Measurements from ENCODE around the gene C14orf93. TPM values are rescaled to one million over a fixed set of nuclear protein-coding genes. Genes with fewer than 3 reads are reported as not detected.

C14orf93 gene
- polyA plus RNA-seq, 3 donors = 2.5 to 17.6 (median 3.7) TPM

- H3K27me3 ChIP-seq (ENCODE audit: control insufficient read depth in 2 of 2, insufficient read depth in 2 of 2, low read length in 2 of 2) = no peaks in the 10 kb centered on the region
- H3K9ac ChIP-seq (ENCODE audit: insufficient read depth, low read length, poor library complexity, severe bottlenecking) = no peak overlapping the region
- intact Hi-C loops (cut with micrococcal nuclease) = no loop called here
- no peaks in the 10 kb centered on the region for H3K9me3 Mint-ChIP-seq
- H3K4me3 Mint-ChIP-seq = no peak overlapping the region
- peaks cover 15% of the 10 kb centered on the region for H3K79me2 ChIP-seq (ENCODE audit: insufficient read depth, low read length)
- no peak overlapping the region for H3K27ac Mint-ChIP-seq
- H3K36me3 Mint-ChIP-seq = no peaks in the 10 kb centered on the region
- H3K27ac ChIP-seq (ENCODE audit: low read depth in 1 of 2, low read length in 2 of 2) = no peak overlapping the region
- H3K4me1 ChIP-seq (ENCODE audit: control insufficient read depth in 1 of 2, insufficient read depth in 2 of 2, low read length in 2 of 2) = peaks cover 16 to 18% of the 10 kb centered on the region in 2 donors
- 100% methylated on average over 3 of the region's 6 CpGs for WGBS (ENCODE audit: insufficient coverage)
- peaks cover 20% of the 10 kb centered on the region for H3K4me1 Mint-ChIP-seq
- H3K9me3 ChIP-seq (replicated peaks in 1 of 2; ENCODE audit: control insufficient read depth in 1 of 2, insufficient read depth in 1 of 2, low read length in 2 of 2) = no peaks in the 10 kb centered on the region
- DNase-seq = no peak
- no peak overlapping the region for H2AFZ ChIP-seq (ENCODE audit: insufficient read depth, low read depth, low read length, poor library complexity, severe bottlenecking)
- peaks cover 0 to 2% (median 2%) of the 10 kb centered on the region in 3 donors for H3K27me3 Mint-ChIP-seq (ENCODE audit: low read depth in 3 of 3)
- no peaks in the 10 kb centered on the region for H4K20me1 ChIP-seq (ENCODE audit: insufficient read depth, low read length)
- no peak for TF ChIP-seq CTCF (IDR thresholded peaks at IDR 0.05)
- H3K36me3 ChIP-seq (replicated peaks in 1 of 2; ENCODE audit: control insufficient read depth in 1 of 2, insufficient read depth in 2 of 2, low read length in 2 of 2) = no peaks in the 10 kb centered on the region
- no peak overlapping the region for H3K4me3 ChIP-seq (replicated peaks in 1 of 3; ENCODE audit: low read depth in 2 of 3, low read length in 3 of 3)
- H3K4me2 ChIP-seq (replicated peaks; ENCODE audit: extremely low read depth, low read length, poor library complexity, severe bottlenecking) = no peak overlapping the region
These were observed 3.3 kb upstream of the C14orf93 start for GRCh38 chr14:23013054-23013748.

- WGBS (ENCODE audit: insufficient coverage) = no CpG with 5 or more reads among the region's 8 CpGs
- Histone ChIP-seq H3K9ac (ENCODE audit: insufficient read depth, low read length, poor library complexity, severe bottlenecking) (peak overlapping the region; percentile 76), H3K4me2 (replicated peaks; ENCODE audit: extremely low read depth, low read length, poor library complexity, severe bottlenecking) (peak overlapping the region; percentile 76), H3K4me1 (ENCODE audit: control insufficient read depth in 1 of 2, insufficient read depth in 2 of 2, low read length in 2 of 2) (peaks cover 30 to 40% of the 10 kb centered on the region in 2 donors), H3K27me3 (ENCODE audit: control insufficient read depth in 2 of 2, insufficient read depth in 2 of 2, low read length in 2 of 2) (no peaks in the 10 kb centered on the region), H3K36me3 (replicated peaks in 1 of 2; ENCODE audit: control insufficient read depth in 1 of 2, insufficient read depth in 2 of 2, low read length in 2 of 2) (no peaks in the 10 kb centered on the region), H3K9me3 (replicated peaks in 1 of 2; ENCODE audit: control insufficient read depth in 1 of 2, insufficient read depth in 1 of 2, low read length in 2 of 2) (no peaks in the 10 kb centered on the region), H3K79me2 (ENCODE audit: insufficient read depth, low read length) (peaks cover 26% of the 10 kb centered on the region), H2AFZ (ENCODE audit: insufficient read depth, low read depth, low read length, poor library complexity, severe bottlenecking) (peak overlapping the region; percentile 88), H3K27ac (ENCODE audit: low read depth in 1 of 2, low read length in 2 of 2) (peak overlapping the region; percentile 41 to 88), H4K20me1 (ENCODE audit: insufficient read depth, low read length) (no peaks in the 10 kb centered on the region), H3K4me3 (replicated peaks in 1 of 3; ENCODE audit: low read depth in 2 of 3, low read length in 3 of 3) (peak overlapping the region; percentile 67 to 97 (median 86))
- intact Hi-C loops (cut with micrococcal nuclease) = loop anchor here in 1 of 2 donors (2.0 to 10.0 kb wide), 2 partner anchors 25 to 1435 kb away; partner anchors contain the start of gene SDR39U1
- Mint-ChIP-seq H3K4me1 (peaks cover 21% of the 10 kb centered on the region), H3K4me3 (peak overlapping the region; percentile 94 to 98), H3K27me3 (ENCODE audit: low read depth in 3 of 3) (peaks cover 0 to 2% (median 0%) of the 10 kb centered on the region in 3 donors), H3K36me3 (peaks cover 0 to 4% of the 10 kb centered on the region in 2 donors), H3K27ac (peak overlapping the region; percentile 93 to 100 (median 98)), H3K9me3 (no peaks in the 10 kb centered on the region)
- no peak for TF ChIP-seq CTCF (IDR thresholded peaks at IDR 0.05)
- DNase-seq = no peak
These were observed 432 bp downstream of the C14orf93 start for GRCh38 chr14:23009483-23009938.
